ENCODE results near the gene SEC23A. TPM values are rescaled to one million over a fixed set of nuclear protein-coding genes. Genes with fewer than 3 reads are reported as not detected.

The SEC23A gene
- total and polyA plus RNA-seq, 4 donors: 36.5 to 169 (median 52.1) TPM

- no peak for DNase-seq (ENCODE audit: low spot score)
- H3K4me3 ChIP-seq (ENCODE audit: low read depth in 1 of 3, low read length in 3 of 3): no peak overlapping the region
These were observed 11.3 kb downstream of the SEC23A start for GRCh38 chr14:39091716-39092115.

GRCh38 chr14:39090548-39091111 lies 12.4 kb downstream of the SEC23A start:
- TF ChIP-seq HNF4G (IDR thresholded peaks at IDR 0.05) (no peak), FOXA1 (IDR thresholded peaks at IDR 0.05) (peak; percentile 87), JUND (IDR thresholded peaks at IDR 0.05) (no peak), FOXA2 (IDR thresholded peaks at IDR 0.05) (peak; percentile 86), TAF1 (conservative IDR thresholded peaks at IDR 0.05) (no peak), HNF4A (conservative IDR thresholded peaks at IDR 0.05) (peak in 1 of 2 donors; percentile 63), RAD21 (IDR thresholded peaks at IDR 0.05) (peak in 1 of 2 donors; percentile 21), SP1 (IDR thresholded peaks at IDR 0.05) (peak; percentile 54), RXRA (IDR thresholded peaks at IDR 0.05) (peak; percentile 51 to 78)
- TF ChIP-seq, protein P1, sequence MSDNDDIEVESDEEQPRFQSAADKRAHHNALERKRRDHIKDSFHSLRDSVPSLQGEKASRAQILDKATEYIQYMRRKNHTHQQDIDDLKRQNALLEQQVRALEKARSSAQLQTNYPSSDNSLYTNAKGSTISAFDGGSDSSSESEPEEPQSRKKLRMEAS (IDR thresholded peaks at IDR 0.05): no peak
- DNase-seq (ENCODE audit: low spot score): no peak
- H3K36me3 ChIP-seq (ENCODE audit: control insufficient read depth in 4 of 4, insufficient read depth in 3 of 4, low read depth in 1 of 4, low read length in 3 of 4): peaks cover 5 to 43% (median 40%) of the 10 kb centered on the region in 4 donors

More at GRCh38 chr14:39091716-39092115, 11.3 kb downstream of the SEC23A start:
- no peaks in the 10 kb centered on the region for H3K27me3 ChIP-seq (ENCODE audit: control insufficient read depth in 4 of 4, insufficient read depth in 4 of 4, low read length in 3 of 4)
- peaks cover 2 to 15% (median 8%) of the 10 kb centered on the region in 4 donors for H3K4me1 ChIP-seq (ENCODE audit: control insufficient read depth in 4 of 4, insufficient read depth in 4 of 4, low read length in 3 of 4)
- H3K9me3 ChIP-seq (ENCODE audit: control insufficient read depth in 4 of 4, low read length in 3 of 4): no peaks in the 10 kb centered on the region
- peaks cover 5 to 34% (median 32%) of the 10 kb centered on the region in 4 donors for H3K36me3 ChIP-seq (ENCODE audit: control insufficient read depth in 4 of 4, insufficient read depth in 3 of 4, low read depth in 1 of 4, low read length in 3 of 4)
- no peak overlapping the region for H3K27ac ChIP-seq (ENCODE audit: low read depth in 1 of 2, low read length in 2 of 2)
- TF ChIP-seq FOXA2 (IDR thresholded peaks at IDR 0.05) (no peak), HNF4A (conservative IDR thresholded peaks at IDR 0.05) (no peak), EGR1 (IDR thresholded peaks at IDR 0.05; ENCODE audit: low read depth in 2 of 2) (no peak), FOXA1 (IDR thresholded peaks at IDR 0.05) (no peak), YY1 (IDR thresholded peaks at IDR 0.05) (no peak), NR2F2 (IDR thresholded peaks at IDR 0.05) (no peak), ATF3 (IDR thresholded peaks at IDR 0.05) (no peak), SP1 (IDR thresholded peaks at IDR 0.05) (no peak), TAF1 (conservative IDR thresholded peaks at IDR 0.05) (no peak), JUND (IDR thresholded peaks at IDR 0.05) (no peak)
- TF ChIP-seq, protein P1 (IDR thresholded peaks at IDR 0.05): no peak
- TF ChIP-seq, protein P2, sequence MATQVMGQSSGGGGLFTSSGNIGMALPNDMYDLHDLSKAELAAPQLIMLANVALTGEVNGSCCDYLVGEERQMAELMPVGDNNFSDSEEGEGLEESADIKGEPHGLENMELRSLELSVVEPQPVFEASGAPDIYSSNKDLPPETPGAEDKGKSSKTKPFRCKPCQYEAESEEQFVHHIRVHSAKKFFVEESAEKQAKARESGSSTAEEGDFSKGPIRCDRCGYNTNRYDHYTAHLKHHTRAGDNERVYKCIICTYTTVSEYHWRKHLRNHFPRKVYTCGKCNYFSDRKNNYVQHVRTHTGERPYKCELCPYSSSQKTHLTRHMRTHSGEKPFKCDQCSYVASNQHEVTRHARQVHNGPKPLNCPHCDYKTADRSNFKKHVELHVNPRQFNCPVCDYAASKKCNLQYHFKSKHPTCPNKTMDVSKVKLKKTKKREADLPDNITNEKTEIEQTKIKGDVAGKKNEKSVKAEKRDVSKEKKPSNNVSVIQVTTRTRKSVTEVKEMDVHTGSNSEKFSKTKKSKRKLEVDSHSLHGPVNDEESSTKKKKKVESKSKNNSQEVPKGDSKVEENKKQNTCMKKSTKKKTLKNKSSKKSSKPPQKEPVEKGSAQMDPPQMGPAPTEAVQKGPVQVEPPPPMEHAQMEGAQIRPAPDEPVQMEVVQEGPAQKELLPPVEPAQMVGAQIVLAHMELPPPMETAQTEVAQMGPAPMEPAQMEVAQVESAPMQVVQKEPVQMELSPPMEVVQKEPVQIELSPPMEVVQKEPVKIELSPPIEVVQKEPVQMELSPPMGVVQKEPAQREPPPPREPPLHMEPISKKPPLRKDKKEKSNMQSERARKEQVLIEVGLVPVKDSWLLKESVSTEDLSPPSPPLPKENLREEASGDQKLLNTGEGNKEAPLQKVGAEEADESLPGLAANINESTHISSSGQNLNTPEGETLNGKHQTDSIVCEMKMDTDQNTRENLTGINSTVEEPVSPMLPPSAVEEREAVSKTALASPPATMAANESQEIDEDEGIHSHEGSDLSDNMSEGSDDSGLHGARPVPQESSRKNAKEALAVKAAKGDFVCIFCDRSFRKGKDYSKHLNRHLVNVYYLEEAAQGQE (IDR thresholded peaks at IDR 0.05): no peak
- 89% methylated on average over 1 of the region's 1 CpG for WGBS
- no peak overlapping the region for H3K9ac ChIP-seq (ENCODE audit: low read depth in 1 of 2, low read length in 2 of 2)

More at GRCh38 chr14:39090548-39091111, 12.4 kb downstream of the SEC23A start:
- Histone ChIP-seq H3K9me3 (ENCODE audit: control insufficient read depth in 4 of 4, low read length in 3 of 4) (no peaks in the 10 kb centered on the region), H3K4me1 (ENCODE audit: control insufficient read depth in 4 of 4, insufficient read depth in 4 of 4, low read length in 3 of 4) (peaks cover 2 to 15% (median 8%) of the 10 kb centered on the region in 4 donors), H3K27me3 (ENCODE audit: control insufficient read depth in 4 of 4, insufficient read depth in 4 of 4, low read length in 3 of 4) (no peaks in the 10 kb centered on the region), H3K27ac (ENCODE audit: low read depth in 1 of 2, low read length in 2 of 2) (no peak overlapping the region), H3K9ac (ENCODE audit: low read depth in 1 of 2, low read length in 2 of 2) (no peak overlapping the region), H3K4me3 (ENCODE audit: low read depth in 1 of 3, low read length in 3 of 3) (no peak overlapping the region)
- 76% methylated on average over 4 of the region's 4 CpGs for WGBS

All from liver (tissue), 9 donors.